ENCODE data around the gene SLC10A1.

DNA sequence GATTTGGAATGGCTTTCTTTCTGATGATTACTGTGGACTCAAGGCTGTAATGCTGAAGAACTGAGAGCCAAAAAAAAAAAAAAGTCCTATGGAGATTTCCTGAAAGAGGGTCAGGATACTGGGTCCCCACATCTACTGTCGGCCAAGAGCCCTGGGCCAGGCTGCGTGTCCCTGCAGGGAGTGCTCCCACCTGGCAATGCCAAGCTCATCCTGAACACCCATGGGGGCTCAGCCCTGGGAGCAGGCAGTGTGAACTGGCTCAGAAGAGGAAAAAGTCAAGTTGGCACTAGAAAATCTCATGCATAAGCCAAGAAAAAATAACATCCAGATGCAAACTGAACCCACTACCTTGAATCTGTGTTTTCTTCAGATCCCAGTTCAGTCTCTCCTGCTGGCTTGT lies 47.1 kb upstream of the SLC10A1 start:
- TF ChIP-seq CTCF (IDR thresholded peaks at IDR 0.05; ENCODE audit: low read depth, low read length) (no peak), POLR2A (IDR thresholded peaks at IDR 0.05; ENCODE audit: extremely low read depth, insufficient read length) (no peak)
